HCT116 (cell line): Measurements from ENCODE around the gene CCDC88C. TPM values are rescaled to one million over a fixed set of nuclear protein-coding genes. Genes with fewer than 3 reads are reported as not detected.

Source experiments
- ATAC-seq: fragments of 200-7000 bp; cut with Tn5 transposase; 2 replicates; pipeline ENCODE4 v1.9.1; 2020; ENCODE audit warnings: mild to moderate bottlenecking, moderate library complexity
- BruUV-seq: library from RNA; stranded (reverse); fragments of 400-500 nt; replicated peaks from 2 replicates; lab custom pipeline; 2021; lab: Mats Ljungman, UMichigan
- CTCF ChIA-PET: fragments of 300-600 bp; sonication (Branson Sonifier 250); formaldehyde crosslinking; loops from one replicate; lab custom pipeline; 2021; ENCODE audit warnings: antibody characterized with exemption; lab: Charles Lee
- POLR2A ChIA-PET: fragments of 300-600, 350-600 bp; sonication (Branson Sonifier 250); formaldehyde crosslinking; loops from one replicate; lab custom pipeline; 2021; ENCODE audit warnings: antibody characterized with exemption; lab: Charles Lee
- RAD21 ChIA-PET, 2 experiments: fragments of 300-600 bp; sonication (Branson Sonifier 250); formaldehyde crosslinking; loops; one replicate each; lab custom pipeline; 2023; ENCODE audit warnings: low total read pairs in 2 of 2; ENCODE audit not compliant: uncharacterized antibody in 2 of 2, unreplicated experiment in 2 of 2, low non-redundant PET in 1 of 2; lab: Charles Lee
- DNase-seq: peaks from one replicate; pipeline ENCODE4 v3.0.0-alpha.2; 2010; ENCODE audit warnings: low read depth, low spot score
- H2AFZ ChIP-seq: fragments of 200-600 bp; shearing (Covaris generic), sonication (generic); 2 replicates; pipeline ENCODE4 v1.6.1; 2017; ENCODE audit warnings: low read depth, mixed run types, mixed read lengths, antibody characterized with exemption, low read length; ENCODE audit not compliant: poor library complexity, severe bottlenecking
- H3K27ac ChIP-seq: 2 replicates; pipeline ENCODE4 v1.5.1; 2012; ENCODE audit warnings: low read depth, low read length
- H3K27me3 ChIP-seq: fragments of 200-600 bp; sonication (generic); 2 replicates; pipeline ENCODE4 v1.6.1; 2016; ENCODE audit warnings: mixed run types, low read length, mixed read lengths; ENCODE audit not compliant: insufficient read depth
- H3K36me3 ChIP-seq, 2 experiments: fragments of 200-500 bp in 1 of 2; fragments of 200-600 bp in 1 of 2; sonication (Bioruptor generic) in 1 of 2; sonication (generic) in 1 of 2; 2 replicates each; pipeline versions ENCODE4 v1.5.1 to v1.6.1; 2014 to 2016; ENCODE audit warnings: low read length in 2 of 2, inconsistent platforms in 1 of 2, mixed read lengths in 1 of 2, mixed run types in 1 of 2; ENCODE audit not compliant: insufficient read depth in 2 of 2, control insufficient read depth in 1 of 2
- H3K4me1 ChIP-seq, 2 experiments: fragments of 200-600 bp in 1 of 2; sonication (generic) in 1 of 2; 2 replicates each; pipeline versions ENCODE4 v1.5.1 to v1.6.1; 2012 to 2017; ENCODE audit warnings: low read length in 2 of 2, inconsistent platforms in 1 of 2, mild to moderate bottlenecking in 1 of 2, mixed read lengths in 1 of 2, mixed run types in 1 of 2, moderate library complexity in 1 of 2; ENCODE audit not compliant: insufficient read depth in 2 of 2, control insufficient read depth in 1 of 2
- H3K4me2 ChIP-seq: fragments of 200-600 bp; sonication (generic); 2 replicates; pipeline ENCODE4 v1.6.1; 2017; ENCODE audit warnings: mixed run types, low read length, mixed read lengths
- H3K4me3 ChIP-seq, 2 experiments: fragments of 200-600 bp in 1 of 2; sonication (generic) in 1 of 2; replicated peaks in 1 of 2; 2 replicates each; pipeline ENCODE4 v1.5.1; 2011 to 2016; ENCODE audit warnings: low read length in 2 of 2, control low read depth in 1 of 2, low read depth in 1 of 2, mild to moderate bottlenecking in 1 of 2, mixed read lengths in 1 of 2, mixed run types in 1 of 2
- H3K79me2 ChIP-seq: fragments of 200-600 bp; sonication (generic); 2 replicates; pipeline ENCODE4 v1.6.1; 2017; ENCODE audit warnings: mild to moderate bottlenecking, mixed run types, low read length, moderate library complexity, mixed read lengths; ENCODE audit not compliant: insufficient read depth
- H3K9ac ChIP-seq: fragments of 200-600 bp; sonication (generic); 2 replicates; pipeline ENCODE4 v1.6.1; 2016; ENCODE audit warnings: low read length, mixed read lengths
- H3K9me2 ChIP-seq: fragments of 200-600 bp; sonication (generic), shearing (Covaris generic); 2 replicates; pipeline ENCODE4 v1.6.1; 2017; ENCODE audit warnings: mixed run types, mild to moderate bottlenecking, moderate library complexity; ENCODE audit not compliant: insufficient read depth
- H3K9me3 ChIP-seq, 2 experiments: fragments of 200-500 bp in 1 of 2; fragments of 200-600 bp in 1 of 2; sonication (Bioruptor generic) in 1 of 2; sonication (generic) in 1 of 2; 2 replicates each; pipeline ENCODE4 v1.6.1; 2014 to 2017; ENCODE audit warnings: low read length in 2 of 2, mixed read lengths in 2 of 2, inconsistent platforms in 1 of 2, low read depth in 1 of 2, mild to moderate bottlenecking in 1 of 2, mixed run types in 1 of 2, moderate library complexity in 1 of 2; ENCODE audit not compliant: control insufficient read depth in 1 of 2, insufficient read depth in 1 of 2
- H4K20me1 ChIP-seq: fragments of 200-600 bp; sonication (generic), shearing (Covaris generic); 2 replicates; pipeline ENCODE4 v1.6.1; 2017; ENCODE audit warnings: mixed run types, mild to moderate bottlenecking, moderate library complexity; ENCODE audit not compliant: insufficient read depth
- CTCF ChIP-seq, 3 experiments: fragments of 200-600 bp in 1 of 3; sonication (generic) in 1 of 3; IDR thresholded peaks in 2 of 3; conservative IDR thresholded peaks in 1 of 3; 2 replicates each; pipeline ENCODE4 v1.5.1; 2012 to 2017; ENCODE audit warnings: low read depth in 2 of 3, low read length in 2 of 3, antibody characterized with exemption in 1 of 3, borderline replicate concordance in 1 of 3, control low read depth in 1 of 3, mild to moderate bottlenecking in 1 of 3, mixed read lengths in 1 of 3, mixed run types in 1 of 3, moderate library complexity in 1 of 3; ENCODE audit not compliant: insufficient read depth in 1 of 3
- EGR1 ChIP-seq: IDR thresholded peaks from 2 replicates; pipeline ENCODE4 v1.6.1; 2012; ENCODE audit warnings: low read depth
- EZH2phosphoT487 ChIP-seq: fragments of 200-600 bp; IDR thresholded peaks from 2 replicates; pipeline ENCODE4 v1.6.1; 2018; ENCODE audit warnings: antibody characterized with exemption, borderline replicate concordance
- FOSL1 ChIP-seq: IDR thresholded peaks from 2 replicates; pipeline ENCODE4 v1.6.1; 2012; ENCODE audit warnings: low read depth
- JUND ChIP-seq: IDR thresholded peaks from 2 replicates; pipeline ENCODE4 v1.6.1; 2012
- POLR2AphosphoS5 ChIP-seq: IDR thresholded peaks from 2 replicates; pipeline ENCODE4 v1.6.1; 2011; ENCODE audit warnings: mild to moderate bottlenecking, low read depth, low read length, moderate library complexity
- RAD21 ChIP-seq: IDR thresholded peaks from 2 replicates; pipeline ENCODE4 v1.6.1; 2012; ENCODE audit warnings: low read depth, mild to moderate bottlenecking
- REST ChIP-seq: IDR thresholded peaks from 2 replicates; pipeline ENCODE4 v1.6.1; 2012; ENCODE audit warnings: low read depth
- SIN3A ChIP-seq: IDR thresholded peaks from 2 replicates; pipeline ENCODE4 v1.6.1; 2012; ENCODE audit warnings: low read depth
- SP1 ChIP-seq: IDR thresholded peaks from 2 replicates; pipeline ENCODE4 v1.6.1; 2012; ENCODE audit warnings: low read depth
- SRF ChIP-seq: IDR thresholded peaks from 2 replicates; pipeline ENCODE4 v1.6.1; 2012; ENCODE audit warnings: low read depth
- YY1 ChIP-seq: IDR thresholded peaks from 2 replicates; pipeline ENCODE4 v1.6.1; 2011; ENCODE audit warnings: low read length, low read depth, moderate library complexity, mild to moderate bottlenecking; ENCODE audit not compliant: insufficient replicate concordance; ENCODE audit errors: extremely low read depth
- ZFX ChIP-seq: fragments of 450-650 bp; IDR thresholded peaks from 2 replicates; pipeline ENCODE4 v1.6.1; 2017
- ZNF274 ChIP-seq: fragments of 200-500 bp; sonication (Bioruptor generic); IDR thresholded peaks from 2 replicates; pipeline ENCODE4 v1.6.1; 2014; ENCODE audit warnings: mild to moderate bottlenecking, low read depth, low read length, inconsistent platforms
- intact Hi-C: fragments of 100-400 bp; cut with micrococcal nuclease; formaldehyde crosslinking; loops from 2 replicates; pipeline ENCODE4 v1.10.0; 2022
- total RNA-seq: library from RNA; stranded (reverse); gene quantifications from one replicate; pipeline ENCODE4 v1.2.1, GENCODE V29; 2021; ENCODE audit not compliant: unreplicated experiment

Gene CCDC88C
- total RNA-seq, 1 experiment from 2014 or later, result 20.8 TPM

GRCh38 chr14:91385224-91385623 lies 32.4 kb downstream of the CCDC88C start:
- no peak overlapping the region for H3K27ac ChIP-seq
- H3K9me2 ChIP-seq, result no peaks in the 10 kb centered on the region
- no peaks in the 10 kb centered on the region for H3K4me1 ChIP-seq
- H2AFZ ChIP-seq, result no peak overlapping the region
- ChIA-PET POLR2A (no interaction called here), CTCF (no interaction called here), RAD21 (no interaction called here)
- DNase-seq (no peak), ATAC-seq (no peak)
- intact Hi-C loops, result no loop called here
- H3K79me2 ChIP-seq, result peaks cover 3% of the 10 kb centered on the region; the same call in 1 of the 2 replicates
- no peaks in the 10 kb centered on the region for H3K36me3 ChIP-seq
- no peak overlapping the region for H3K9ac ChIP-seq
- TF ChIP-seq SRF, result no peak
- no peak for TF ChIP-seq SIN3A
- TF ChIP-seq REST, result no peak
- no peak for TF ChIP-seq JUND
- no peak for TF ChIP-seq YY1
- TF ChIP-seq ZFX, result no peak
- TF ChIP-seq EZH2phosphoT487, result no peak
- H3K9me3 ChIP-seq, result no peaks in the 10 kb centered on the region
- no peak overlapping the region for H3K4me2 ChIP-seq
- BruUV-seq, result no TSS peak
- H4K20me1 ChIP-seq, result no peaks in the 10 kb centered on the region
- H3K4me3 ChIP-seq, result no peak overlapping the region
- no peaks in the 10 kb centered on the region for H3K27me3 ChIP-seq

- ATAC-seq, result no peak
- Histone ChIP-seq H2AFZ (no peak overlapping the region), H3K36me3 (no peaks in the 10 kb centered on the region), H3K9ac (no peak overlapping the region), H3K4me2 (no peak overlapping the region), H3K79me2 (0 out of 2 replicates have a peak, but pooled peaks cover 3% of the 10 kb centered on the region), H3K27me3 (no peaks in the 10 kb centered on the region), H3K4me3 (no peak overlapping the region), H3K9me2 (no peaks in the 10 kb centered on the region), H3K4me1 (no peaks in the 10 kb centered on the region; a peak in 1 of 4 replicates), H4K20me1 (no peaks in the 10 kb centered on the region), H3K9me3 (no peaks in the 10 kb centered on the region), H3K27ac (no peak overlapping the region)
- BruUV-seq, result no TSS peak
- CTCF ChIA-PET, result no interaction called here
- intact Hi-C loops, result no loop called here
- RAD21 ChIA-PET, result no interaction called here
- DNase-seq, result no peak
- POLR2A ChIA-PET, result no interaction called here
- no peak for TF ChIP-seq ZNF274
- TF ChIP-seq ZFX, result no peak
- TF ChIP-seq POLR2AphosphoS5, result no peak
- TF ChIP-seq EGR1, result no peak
- no peak for TF ChIP-seq RAD21
- TF ChIP-seq FOSL1, result no peak
- no peak for TF ChIP-seq SIN3A
- no peak for TF ChIP-seq JUND
- TF ChIP-seq CTCF (IDR thresholded peaks at IDR 0.05 in 2 of 3, conservative IDR thresholded peaks at IDR 0.05 in 1 of 3; ENCODE audit: borderline replicate concordance in 1 of 3, insufficient read depth in 1 of 3, low read depth in 2 of 3, low read length in 2 of 3), result no peak
- no peak for TF ChIP-seq SP1
These were observed 34.2 kb downstream of the CCDC88C start for GRCh38 chr14:91383439-91383838.
